Esophagus squamous epithelium (tissue), 4 donors: Measurements from ENCODE around the gene LEUTX.

Source experiments
- POLR2A ChIP-seq, 4 donors: fragments of 450-650 bp; IDR thresholded peaks; one replicate each; pipeline ENCODE4 v1.6.1; 2017; ENCODE audit warnings: antibody characterized with exemption in 4 of 4, mild to moderate bottlenecking in 4 of 4, moderate library complexity in 3 of 4
- TF ChIP-seq, protein P1 (sequence below), 6 experiments: fragments of 450-650 bp in 4 of 6; fragments of 200-600 bp in 2 of 6; sonication (generic) in 2 of 6; IDR thresholded peaks; one replicate each; pipeline ENCODE4 v1.5.1; 2016 to 2019; ENCODE audit warnings: antibody characterized with exemption in 6 of 6, mild to moderate bottlenecking in 4 of 6, moderate library complexity in 4 of 6

DNA sequence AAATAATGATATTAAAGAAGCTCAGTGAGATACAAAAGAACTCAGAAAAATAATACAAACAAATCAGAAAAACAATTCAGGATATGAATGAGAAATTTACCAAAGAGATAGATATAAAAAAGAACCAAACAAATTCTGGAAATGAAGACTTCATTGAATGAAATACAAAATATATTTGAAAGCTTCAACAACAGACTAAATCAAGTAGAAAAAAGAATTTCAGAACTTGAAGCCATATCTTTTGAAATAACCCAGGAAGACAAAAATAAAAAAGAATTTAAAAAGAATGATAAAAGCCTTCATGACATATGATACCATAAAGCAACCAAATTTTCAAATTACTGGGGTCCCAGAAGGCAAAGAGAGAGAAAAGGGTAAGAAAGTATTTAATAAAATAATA lies 9.6 kb downstream of the LEUTX start:
- TF ChIP-seq POLR2A (IDR thresholded peaks at IDR 0.05): no peak
- TF ChIP-seq, protein P1, sequence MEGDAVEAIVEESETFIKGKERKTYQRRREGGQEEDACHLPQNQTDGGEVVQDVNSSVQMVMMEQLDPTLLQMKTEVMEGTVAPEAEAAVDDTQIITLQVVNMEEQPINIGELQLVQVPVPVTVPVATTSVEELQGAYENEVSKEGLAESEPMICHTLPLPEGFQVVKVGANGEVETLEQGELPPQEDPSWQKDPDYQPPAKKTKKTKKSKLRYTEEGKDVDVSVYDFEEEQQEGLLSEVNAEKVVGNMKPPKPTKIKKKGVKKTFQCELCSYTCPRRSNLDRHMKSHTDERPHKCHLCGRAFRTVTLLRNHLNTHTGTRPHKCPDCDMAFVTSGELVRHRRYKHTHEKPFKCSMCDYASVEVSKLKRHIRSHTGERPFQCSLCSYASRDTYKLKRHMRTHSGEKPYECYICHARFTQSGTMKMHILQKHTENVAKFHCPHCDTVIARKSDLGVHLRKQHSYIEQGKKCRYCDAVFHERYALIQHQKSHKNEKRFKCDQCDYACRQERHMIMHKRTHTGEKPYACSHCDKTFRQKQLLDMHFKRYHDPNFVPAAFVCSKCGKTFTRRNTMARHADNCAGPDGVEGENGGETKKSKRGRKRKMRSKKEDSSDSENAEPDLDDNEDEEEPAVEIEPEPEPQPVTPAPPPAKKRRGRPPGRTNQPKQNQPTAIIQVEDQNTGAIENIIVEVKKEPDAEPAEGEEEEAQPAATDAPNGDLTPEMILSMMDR (IDR thresholded peaks at IDR 0.05): no peak
